HEK293T (cell line): ENCODE data around the gene GNL3L.

Experiments
- ARNT ChIP-seq: fragments of 450-650 bp; IDR thresholded peaks from 2 replicates; pipeline ENCODE4 v1.6.1; 2017; ENCODE audit warnings: mild to moderate bottlenecking
- BHLHE40 ChIP-seq: fragments of 450-650 bp; IDR thresholded peaks from 2 replicates; pipeline ENCODE4 v1.6.1; 2016; ENCODE audit warnings: mild to moderate bottlenecking, moderate library complexity, borderline replicate concordance
- CTBP1 ChIP-seq: fragments of 450-650 bp; IDR thresholded peaks from 2 replicates; pipeline ENCODE4 v1.6.1; 2016; ENCODE audit warnings: borderline replicate concordance
- FOXA1 ChIP-seq: fragments of 450-650 bp; IDR thresholded peaks from 2 replicates; pipeline ENCODE4 v1.6.1; 2016; ENCODE audit warnings: mild to moderate bottlenecking
- HDGF ChIP-seq: fragments of 450-650 bp; IDR thresholded peaks from 2 replicates; pipeline ENCODE4 v1.6.1; 2017; ENCODE audit warnings: antibody characterized with exemption, borderline replicate concordance
- L3MBTL2 ChIP-seq: fragments of 450-650 bp; conservative IDR thresholded peaks from 2 replicates; pipeline ENCODE4 v1.6.1; 2016; ENCODE audit warnings: mild to moderate bottlenecking
- LEF1 ChIP-seq: fragments of 450-650 bp; IDR thresholded peaks from 2 replicates; pipeline ENCODE4 v1.6.1; 2017; ENCODE audit warnings: mild to moderate bottlenecking, borderline replicate concordance
- NFRKB ChIP-seq: fragments of 450-650 bp; IDR thresholded peaks from 2 replicates; pipeline ENCODE4 v1.6.1; 2016; ENCODE audit warnings: mild to moderate bottlenecking, moderate library complexity
- SP1 ChIP-seq: fragments of 450-650 bp; IDR thresholded peaks from 2 replicates; pipeline ENCODE4 v1.6.1; 2017
- SUZ12 ChIP-seq: fragments of 450-650 bp; IDR thresholded peaks from 2 replicates; pipeline ENCODE4 v1.6.1; 2016; ENCODE audit warnings: mild to moderate bottlenecking
- TARDBP ChIP-seq: fragments of 450-650 bp; IDR thresholded peaks from 2 replicates; pipeline ENCODE4 v1.6.1; 2016
- ZNF384 ChIP-seq: fragments of 450-650 bp; IDR thresholded peaks from 2 replicates; pipeline ENCODE4 v1.6.1; 2016
- TF ChIP-seq, protein P1 (sequence below): fragments of 450-650 bp; IDR thresholded peaks from 2 replicates; pipeline ENCODE4 v1.6.1; 2016

DNA sequence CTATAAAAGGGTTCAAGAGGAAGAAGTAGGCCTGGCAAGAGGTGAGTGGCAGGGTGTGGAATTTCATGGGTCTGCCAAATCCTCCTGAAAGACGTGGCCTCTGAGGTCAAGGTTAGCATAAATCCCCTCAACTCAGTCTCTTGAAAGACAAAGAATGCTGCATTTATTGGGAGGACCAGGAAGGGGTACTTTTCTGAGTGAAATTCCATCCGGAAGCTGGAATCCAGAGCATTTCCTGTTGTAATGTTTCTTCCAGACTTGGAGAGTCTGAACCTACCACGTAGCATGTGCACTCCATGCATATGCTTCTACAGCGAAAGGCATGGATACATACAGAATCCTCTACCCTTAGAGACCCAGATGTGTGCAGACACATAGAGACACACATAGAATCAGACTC is 20.6 kb upstream of the GNL3L start:
- TF ChIP-seq NFRKB (no peak), L3MBTL2 (no peak), BHLHE40 (no peak), SUZ12 (no peak), SP1 (no peak), TARDBP (no peak), HDGF (no peak), CTBP1 (no peak), ZNF384 (no peak), ARNT (no peak), FOXA1 (no peak), LEF1 (no peak)
- TF ChIP-seq, protein P1, sequence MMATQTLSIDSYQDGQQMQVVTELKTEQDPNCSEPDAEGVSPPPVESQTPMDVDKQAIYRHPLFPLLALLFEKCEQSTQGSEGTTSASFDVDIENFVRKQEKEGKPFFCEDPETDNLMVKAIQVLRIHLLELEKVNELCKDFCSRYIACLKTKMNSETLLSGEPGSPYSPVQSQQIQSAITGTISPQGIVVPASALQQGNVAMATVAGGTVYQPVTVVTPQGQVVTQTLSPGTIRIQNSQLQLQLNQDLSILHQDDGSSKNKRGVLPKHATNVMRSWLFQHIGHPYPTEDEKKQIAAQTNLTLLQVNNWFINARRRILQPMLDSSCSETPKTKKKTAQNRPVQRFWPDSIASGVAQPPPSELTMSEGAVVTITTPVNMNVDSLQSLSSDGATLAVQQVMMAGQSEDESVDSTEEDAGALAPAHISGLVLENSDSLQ = no peak
